ENCODE measurements around the gene SPECC1L.

Gene SPECC1L

GRCh38 chr22:24355574-24355973 lies 84.9 kb downstream of the SPECC1L start:
- Histone ChIP-seq H3K9me3 (no peaks in the 10 kb centered on the region), H3K27me3 (ENCODE audit: low read depth) (no peaks in the 10 kb centered on the region), H3K36me3 (replicated peaks) (peaks cover 35% of the 10 kb centered on the region), H3K4me1 (peaks cover 29% of the 10 kb centered on the region), H3K4me3 (no peak overlapping the region)
- in situ Hi-C loops (cut with MboI; ENCODE audit: low sequenced_read_pairs) = no loop called here
- no peak for DNase-seq (ENCODE audit: low spot score in 2 of 2)

- DNase-seq (ENCODE audit: low spot score in 2 of 2) = peak; percentile 76 to 93
- Histone ChIP-seq H3K27me3 (ENCODE audit: low read depth) (no peaks in the 10 kb centered on the region), H3K4me3 (no peak overlapping the region), H3K4me1 (peaks cover 29% of the 10 kb centered on the region), H3K9me3 (no peaks in the 10 kb centered on the region), H3K36me3 (replicated peaks) (peaks cover 28% of the 10 kb centered on the region)
- in situ Hi-C loops (cut with MboI; ENCODE audit: low sequenced_read_pairs) = no loop called here
Observed at GRCh38 chr22:24357547-24357946, 86.9 kb downstream of the SPECC1L start.

DNA sequence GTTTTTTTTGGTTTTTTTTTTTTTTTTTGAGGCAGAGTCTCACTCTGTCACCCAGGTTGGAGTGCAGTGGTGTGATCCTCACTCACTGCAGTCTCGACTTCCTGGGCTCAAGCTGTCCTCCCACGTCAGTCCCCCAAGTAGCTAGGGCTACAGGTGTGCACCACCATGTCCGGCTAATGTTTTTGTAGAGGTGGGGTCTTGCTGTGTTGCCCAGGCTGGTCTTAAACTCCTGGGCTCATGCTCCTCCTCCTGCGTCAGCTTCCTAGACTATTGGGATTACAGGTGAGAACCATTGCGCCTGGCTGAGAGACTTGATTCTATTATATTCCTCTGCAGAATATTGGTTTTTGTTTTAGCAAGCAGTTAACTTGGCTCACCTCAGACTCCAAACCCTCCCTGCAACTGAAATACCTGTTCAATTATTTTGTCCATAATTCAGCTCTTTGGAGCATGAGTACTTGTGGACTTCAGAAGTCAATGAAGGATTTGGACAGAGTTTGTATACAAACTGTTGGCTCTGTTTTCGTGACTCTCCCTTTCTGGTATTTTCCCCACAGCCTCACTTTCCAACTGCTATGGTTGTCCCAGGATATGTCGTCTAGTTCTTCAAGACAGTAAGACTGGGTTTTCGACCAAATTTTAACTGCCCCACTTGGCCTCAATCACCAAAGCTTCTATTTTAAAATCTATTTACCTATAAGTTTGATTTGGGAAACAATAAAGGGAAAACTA lies 87.6 kb downstream of the SPECC1L start:
- in situ Hi-C loops (cut with MboI; ENCODE audit: low sequenced_read_pairs) = no loop called here
- Histone ChIP-seq H3K4me1 (peaks cover 29% of the 10 kb centered on the region), H3K27me3 (ENCODE audit: low read depth) (no peaks in the 10 kb centered on the region), H3K9me3 (no peaks in the 10 kb centered on the region), H3K4me3 (no peak overlapping the region), H3K36me3 (replicated peaks) (peaks cover 28% of the 10 kb centered on the region)
- no peak for DNase-seq (ENCODE audit: low spot score in 2 of 2)

GRCh38 chr22:24359452-24360120 lies 89.0 kb downstream of the SPECC1L start:
- H3K4me3 ChIP-seq = no peak overlapping the region
- peaks cover 23% of the 10 kb centered on the region for H3K36me3 ChIP-seq (replicated peaks)
- peak in 1 of 2 experiments; percentile 27 for DNase-seq (ENCODE audit: low spot score in 2 of 2)
- peaks cover 29% of the 10 kb centered on the region for H3K4me1 ChIP-seq
- in situ Hi-C loops (cut with MboI; ENCODE audit: low sequenced_read_pairs) = no loop called here
- H3K9me3 ChIP-seq = no peaks in the 10 kb centered on the region
- no peaks in the 10 kb centered on the region for H3K27me3 ChIP-seq (ENCODE audit: low read depth)

DNA sequence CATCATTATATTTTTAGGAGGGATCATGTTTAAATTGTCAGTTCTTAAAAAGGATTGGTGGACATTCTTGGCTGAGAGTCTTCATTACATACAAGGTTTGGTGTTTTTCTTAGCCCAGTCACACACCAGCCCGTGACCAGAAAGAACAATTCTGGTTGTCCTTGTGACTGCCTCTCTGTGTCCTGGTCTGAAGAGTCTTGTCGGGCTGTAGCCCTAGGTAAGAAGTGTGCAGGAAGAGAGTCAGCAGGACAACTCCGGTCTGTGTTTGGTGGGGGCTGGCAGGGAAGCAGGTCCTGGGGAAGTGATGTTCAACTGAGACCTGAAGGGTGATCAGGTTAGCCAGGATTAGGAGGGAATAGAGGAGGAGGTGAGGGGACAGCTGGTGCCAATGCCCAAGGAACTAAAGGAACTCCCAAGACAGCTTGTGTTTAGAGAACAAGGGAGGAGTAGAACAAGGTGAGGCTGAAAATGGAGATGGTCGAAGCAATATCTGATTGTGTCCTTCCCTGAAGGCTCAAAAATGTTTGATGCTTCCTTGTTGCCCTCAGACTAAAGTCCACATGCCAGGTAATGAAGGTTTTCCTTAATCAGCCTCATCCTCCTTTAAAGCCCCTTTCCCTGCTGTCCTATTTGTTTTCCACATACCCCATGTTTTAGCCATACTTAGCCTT lies 91.5 kb downstream of the SPECC1L start:
- Histone ChIP-seq H3K4me1 (peaks cover 20% of the 10 kb centered on the region), H3K27me3 (ENCODE audit: low read depth) (no peaks in the 10 kb centered on the region), H3K9me3 (no peaks in the 10 kb centered on the region), H3K36me3 (replicated peaks) (peaks cover 40% of the 10 kb centered on the region), H3K4me3 (no peak overlapping the region)
- in situ Hi-C loops (cut with MboI; ENCODE audit: low sequenced_read_pairs) = no loop called here
- DNase-seq (ENCODE audit: low spot score in 2 of 2) = no peak

GRCh38 chr22:24363243-24363642 lies 92.6 kb downstream of the SPECC1L start:
- in situ Hi-C loops (cut with MboI; ENCODE audit: low sequenced_read_pairs) = no loop called here
- Histone ChIP-seq H3K9me3 (no peaks in the 10 kb centered on the region), H3K4me3 (no peak overlapping the region), H3K4me1 (peaks cover 12% of the 10 kb centered on the region), H3K36me3 (replicated peaks) (peaks cover 47% of the 10 kb centered on the region), H3K27me3 (ENCODE audit: low read depth) (no peaks in the 10 kb centered on the region)
- no peak for DNase-seq (ENCODE audit: low spot score in 2 of 2)

DNA sequence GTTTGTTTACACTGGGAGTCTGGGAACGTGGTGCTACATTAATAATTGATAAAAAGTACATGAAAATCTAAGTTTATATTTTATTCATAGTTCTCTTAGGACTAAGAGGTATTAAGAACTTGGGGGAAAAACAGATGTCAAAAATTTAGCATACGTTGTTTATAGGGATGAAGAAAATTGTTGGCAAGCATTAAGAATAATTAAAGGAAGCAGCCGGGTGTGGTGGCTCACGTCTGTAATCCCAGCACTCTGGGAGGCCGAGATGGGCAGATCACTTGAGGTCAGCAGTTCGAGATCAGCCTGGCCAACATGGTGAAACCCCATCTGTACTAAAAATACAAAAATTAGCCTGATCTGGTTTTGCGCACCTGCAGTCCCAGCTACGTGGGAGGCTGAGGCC lies 96.1 kb downstream of the SPECC1L start:
- no peak for DNase-seq (ENCODE audit: low spot score in 2 of 2)
- Histone ChIP-seq H3K9me3 (no peaks in the 10 kb centered on the region), H3K4me1 (no peaks in the 10 kb centered on the region), H3K27me3 (ENCODE audit: low read depth) (no peaks in the 10 kb centered on the region), H3K4me3 (no peak overlapping the region), H3K36me3 (replicated peaks) (peaks cover 71% of the 10 kb centered on the region)
- in situ Hi-C loops (cut with MboI; ENCODE audit: low sequenced_read_pairs) = no loop called here

DNA sequence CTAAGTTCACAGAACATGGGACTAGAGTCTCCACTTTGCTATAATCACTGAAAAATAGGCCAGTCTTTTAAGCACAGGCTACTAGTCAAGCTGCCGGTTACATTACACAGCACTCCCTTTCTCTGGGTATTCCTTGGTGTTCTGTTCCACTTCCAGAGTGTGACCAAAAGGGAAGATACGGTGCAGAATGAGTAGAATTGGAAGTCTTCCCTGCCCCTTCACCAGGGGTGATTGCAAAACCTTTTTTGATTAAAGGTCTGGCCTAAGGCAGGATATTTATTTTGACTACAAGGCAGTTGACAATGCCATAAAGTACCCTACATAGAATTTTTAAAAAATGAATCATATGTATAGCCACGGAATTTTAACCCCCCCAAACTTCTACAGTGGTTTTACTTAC lies 97.2 kb downstream of the SPECC1L start:
- DNase-seq (ENCODE audit: low spot score in 2 of 2) = no peak
- no peaks in the 10 kb centered on the region for H3K27me3 ChIP-seq (ENCODE audit: low read depth)
- in situ Hi-C loops (cut with MboI; ENCODE audit: low sequenced_read_pairs) = no loop called here
- no peaks in the 10 kb centered on the region for H3K9me3 ChIP-seq
- H3K4me3 ChIP-seq = no peak overlapping the region
- no peaks in the 10 kb centered on the region for H3K4me1 ChIP-seq
- peaks cover 72% of the 10 kb centered on the region for H3K36me3 ChIP-seq (replicated peaks)

DNA sequence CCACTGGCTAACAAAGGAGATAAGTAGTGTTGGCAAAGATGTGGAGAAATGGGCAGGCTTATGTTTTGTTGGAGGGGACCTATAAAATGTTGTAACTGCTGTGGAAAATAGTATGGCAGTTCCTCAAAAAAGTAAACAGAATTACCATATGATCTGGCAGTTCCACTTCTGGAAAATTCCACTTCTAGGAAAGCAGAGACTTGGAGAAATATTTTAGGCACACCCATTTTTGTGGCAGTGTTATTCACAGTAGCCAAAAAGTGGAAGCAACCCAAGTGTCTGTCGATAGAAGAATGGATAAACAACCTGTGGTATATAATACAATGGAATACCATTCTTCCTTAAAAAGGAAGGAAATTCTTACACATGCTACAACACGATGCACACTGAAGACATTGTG lies 99.8 kb downstream of the SPECC1L start:
- no peak for DNase-seq (ENCODE audit: low spot score in 2 of 2)

DNA sequence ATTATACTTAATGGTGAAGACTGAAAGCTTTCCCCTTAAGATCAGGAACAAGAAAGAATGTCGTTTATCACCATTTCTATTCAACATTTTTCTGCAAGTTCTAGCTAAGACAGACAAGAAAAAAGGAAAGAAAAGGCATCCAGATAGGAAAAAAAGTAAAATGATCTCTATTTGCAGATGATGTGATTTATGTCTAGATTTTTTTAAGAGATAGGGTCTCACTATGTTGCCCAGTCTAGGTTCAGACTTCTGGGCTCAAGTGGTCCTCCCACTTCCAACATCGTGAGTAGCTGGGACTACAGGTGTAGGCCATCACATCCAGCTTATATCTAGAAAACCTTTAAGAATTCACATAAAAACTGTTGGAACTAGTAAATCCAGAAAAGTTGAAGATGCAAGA lies 105.4 kb downstream of the SPECC1L start:
- no peaks in the 10 kb centered on the region for H3K9me3 ChIP-seq
- no peaks in the 10 kb centered on the region for H3K27me3 ChIP-seq (ENCODE audit: low read depth)
- H3K4me1 ChIP-seq = no peaks in the 10 kb centered on the region
- in situ Hi-C loops (cut with MboI; ENCODE audit: low sequenced_read_pairs) = no loop called here
- DNase-seq (ENCODE audit: low spot score in 2 of 2) = no peak
- no peak overlapping the region for H3K4me3 ChIP-seq
- peaks cover 44% of the 10 kb centered on the region for H3K36me3 ChIP-seq (replicated peaks)

More for the DNA sequence above, 99.8 kb downstream of the SPECC1L start:
- Histone ChIP-seq H3K36me3 (replicated peaks) (peaks cover 68% of the 10 kb centered on the region), H3K27me3 (ENCODE audit: low read depth) (no peaks in the 10 kb centered on the region), H3K4me3 (no peak overlapping the region), H3K9me3 (no peaks in the 10 kb centered on the region), H3K4me1 (no peaks in the 10 kb centered on the region)
- in situ Hi-C loops (cut with MboI; ENCODE audit: low sequenced_read_pairs) = no loop called here

DNA sequence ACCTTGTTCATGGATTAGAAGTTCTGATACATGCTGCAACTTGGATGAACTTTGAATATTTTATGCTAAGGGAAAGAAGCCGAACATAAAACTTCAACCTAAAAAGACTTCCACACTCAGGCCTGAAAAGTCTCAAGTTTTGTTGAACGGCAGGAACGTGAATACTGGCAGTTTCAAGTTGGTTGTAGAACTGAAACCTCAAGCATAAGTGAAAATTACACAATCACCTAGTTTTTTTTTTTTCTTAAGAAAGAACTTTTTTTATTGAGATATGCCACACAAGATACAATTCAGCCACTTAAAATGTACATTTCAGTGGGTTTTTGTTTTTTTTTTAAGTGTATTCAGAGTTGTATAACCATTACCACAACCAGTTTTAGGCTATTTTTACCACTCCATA lies 106.0 kb downstream of the SPECC1L start:
- peaks cover 38% of the 10 kb centered on the region for H3K36me3 ChIP-seq (replicated peaks)
- in situ Hi-C loops (cut with MboI; ENCODE audit: low sequenced_read_pairs) = no loop called here

DNA sequence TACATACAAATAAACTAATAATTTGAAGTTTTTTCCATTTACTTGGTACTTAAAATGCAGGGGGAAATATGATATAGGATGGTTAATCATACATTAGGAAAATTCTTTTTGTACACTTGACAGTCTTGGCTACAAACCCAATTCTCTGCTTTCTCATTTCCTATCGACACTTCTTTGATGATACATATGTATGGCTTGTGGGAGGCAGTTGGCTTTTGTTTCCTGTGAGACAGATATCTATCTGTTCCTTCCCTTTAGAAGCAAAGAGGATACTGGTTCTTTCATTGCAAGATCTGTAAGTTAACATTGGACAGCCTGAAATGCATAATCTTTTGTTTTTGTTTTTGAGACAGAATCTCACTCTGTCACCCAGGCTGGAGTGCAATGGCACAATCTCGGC lies 108.9 kb downstream of the SPECC1L start:
- H3K9me3 ChIP-seq = no peaks in the 10 kb centered on the region

More for the DNA sequence above, 106.0 kb downstream of the SPECC1L start:
- no peaks in the 10 kb centered on the region for H3K4me1 ChIP-seq
- no peaks in the 10 kb centered on the region for H3K27me3 ChIP-seq (ENCODE audit: low read depth)
- no peak for DNase-seq (ENCODE audit: low spot score in 2 of 2)
- no peak overlapping the region for H3K4me3 ChIP-seq
- H3K9me3 ChIP-seq = no peaks in the 10 kb centered on the region

DNA sequence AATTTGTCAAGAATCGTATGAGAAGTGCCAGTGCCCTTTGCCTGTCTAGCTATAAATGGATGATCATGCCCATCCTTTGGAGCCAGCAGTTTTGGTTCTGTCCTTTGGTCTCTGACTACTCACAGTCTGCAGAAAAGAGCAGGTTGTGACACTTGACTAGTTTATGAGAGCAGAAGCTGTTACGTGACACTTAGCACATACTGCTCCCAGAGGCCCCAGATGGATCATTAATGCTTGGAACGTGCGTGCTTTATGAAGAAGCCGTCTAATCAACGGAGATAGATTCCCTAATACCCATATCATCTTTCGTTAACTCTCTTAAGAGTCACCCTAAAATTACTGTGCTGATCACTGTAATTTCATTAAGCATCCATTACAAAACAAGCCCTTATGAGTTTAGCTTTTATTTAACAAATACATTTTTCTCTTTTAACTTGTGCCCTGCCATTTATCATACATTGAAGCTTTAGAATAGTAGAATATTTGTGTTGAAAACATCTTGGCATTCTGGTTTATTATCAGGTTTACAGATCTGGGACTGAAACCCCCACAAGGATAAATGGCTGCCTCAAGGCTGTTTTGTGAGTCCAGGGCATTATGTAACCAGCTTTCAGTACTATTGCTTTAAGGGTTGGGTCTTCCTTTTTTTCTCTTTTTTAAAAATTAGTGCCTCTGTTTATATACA lies 109.7 kb downstream of the SPECC1L start:
- no peaks in the 10 kb centered on the region for H3K4me1 ChIP-seq
- no peak for DNase-seq (ENCODE audit: low spot score in 2 of 2)
- no peaks in the 10 kb centered on the region for H3K9me3 ChIP-seq
- in situ Hi-C loops (cut with MboI; ENCODE audit: low sequenced_read_pairs) = no loop called here
- no peaks in the 10 kb centered on the region for H3K27me3 ChIP-seq (ENCODE audit: low read depth)
- H3K36me3 ChIP-seq (replicated peaks) = peaks cover 21% of the 10 kb centered on the region
- H3K4me3 ChIP-seq = no peak overlapping the region

More for the DNA sequence above, 108.9 kb downstream of the SPECC1L start:
- Histone ChIP-seq H3K4me3 (no peak overlapping the region), H3K4me1 (no peaks in the 10 kb centered on the region), H3K36me3 (replicated peaks) (peaks cover 23% of the 10 kb centered on the region), H3K27me3 (ENCODE audit: low read depth) (no peaks in the 10 kb centered on the region)
- no peak for DNase-seq (ENCODE audit: low spot score in 2 of 2)
- in situ Hi-C loops (cut with MboI; ENCODE audit: low sequenced_read_pairs) = no loop called here

- in situ Hi-C loops (cut with MboI; ENCODE audit: low sequenced_read_pairs) = no loop called here
- Histone ChIP-seq H3K4me1 (no peaks in the 10 kb centered on the region), H3K27me3 (ENCODE audit: low read depth) (no peaks in the 10 kb centered on the region), H3K36me3 (replicated peaks) (peaks cover 25% of the 10 kb centered on the region), H3K9me3 (no peaks in the 10 kb centered on the region), H3K4me3 (no peak overlapping the region)
- DNase-seq (ENCODE audit: low spot score in 2 of 2) = no peak
Observed at GRCh38 chr22:24380905-24381230, 110.2 kb downstream of the SPECC1L start.
